GM12873 (cell line): ENCODE measurements around the gene ATP2C2.

Experiments used
- TF ChIP-seq, protein P1 (sequence below): IDR thresholded peaks from 2 replicates; pipeline ENCODE4 v1.5.1; 2012; ENCODE audit warnings: low read depth, mild to moderate bottlenecking, moderate library complexity, low read length, control low read depth; ENCODE audit not compliant: insufficient read depth; ENCODE audit errors: missing control alignments

Gene ATP2C2

DNA sequence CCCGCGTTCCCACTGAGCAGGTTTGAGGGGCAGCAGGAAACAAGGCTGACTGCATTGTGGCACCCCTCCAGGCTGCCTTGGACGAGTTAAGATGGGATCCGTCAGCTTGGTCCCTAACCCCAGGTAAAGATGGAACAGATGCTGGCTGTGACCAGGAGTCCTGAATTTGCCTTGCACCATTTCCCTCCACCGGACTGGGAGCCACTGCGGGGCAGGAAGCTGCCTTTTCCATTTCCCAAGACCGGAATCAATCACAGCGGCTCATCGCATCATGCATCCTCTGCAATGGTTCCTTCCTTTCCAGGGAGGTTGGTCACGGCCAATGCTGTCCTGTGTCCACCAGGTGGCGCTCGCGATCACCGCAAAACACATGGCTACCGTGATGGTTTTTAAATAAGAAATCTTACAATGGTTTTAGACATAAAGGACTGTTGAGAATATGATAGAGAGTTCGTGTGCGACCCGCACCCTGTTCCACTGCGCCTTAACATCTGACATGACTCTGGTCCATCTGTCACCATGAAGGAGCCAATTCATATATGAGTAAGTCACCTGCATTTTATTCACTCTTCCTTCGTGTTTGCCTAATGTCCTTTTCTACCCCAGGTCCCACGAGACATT is 143.0 kb downstream of the ATP2C2 start:
- TF ChIP-seq, protein P1, sequence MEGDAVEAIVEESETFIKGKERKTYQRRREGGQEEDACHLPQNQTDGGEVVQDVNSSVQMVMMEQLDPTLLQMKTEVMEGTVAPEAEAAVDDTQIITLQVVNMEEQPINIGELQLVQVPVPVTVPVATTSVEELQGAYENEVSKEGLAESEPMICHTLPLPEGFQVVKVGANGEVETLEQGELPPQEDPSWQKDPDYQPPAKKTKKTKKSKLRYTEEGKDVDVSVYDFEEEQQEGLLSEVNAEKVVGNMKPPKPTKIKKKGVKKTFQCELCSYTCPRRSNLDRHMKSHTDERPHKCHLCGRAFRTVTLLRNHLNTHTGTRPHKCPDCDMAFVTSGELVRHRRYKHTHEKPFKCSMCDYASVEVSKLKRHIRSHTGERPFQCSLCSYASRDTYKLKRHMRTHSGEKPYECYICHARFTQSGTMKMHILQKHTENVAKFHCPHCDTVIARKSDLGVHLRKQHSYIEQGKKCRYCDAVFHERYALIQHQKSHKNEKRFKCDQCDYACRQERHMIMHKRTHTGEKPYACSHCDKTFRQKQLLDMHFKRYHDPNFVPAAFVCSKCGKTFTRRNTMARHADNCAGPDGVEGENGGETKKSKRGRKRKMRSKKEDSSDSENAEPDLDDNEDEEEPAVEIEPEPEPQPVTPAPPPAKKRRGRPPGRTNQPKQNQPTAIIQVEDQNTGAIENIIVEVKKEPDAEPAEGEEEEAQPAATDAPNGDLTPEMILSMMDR: peak; percentile 91

DNA sequence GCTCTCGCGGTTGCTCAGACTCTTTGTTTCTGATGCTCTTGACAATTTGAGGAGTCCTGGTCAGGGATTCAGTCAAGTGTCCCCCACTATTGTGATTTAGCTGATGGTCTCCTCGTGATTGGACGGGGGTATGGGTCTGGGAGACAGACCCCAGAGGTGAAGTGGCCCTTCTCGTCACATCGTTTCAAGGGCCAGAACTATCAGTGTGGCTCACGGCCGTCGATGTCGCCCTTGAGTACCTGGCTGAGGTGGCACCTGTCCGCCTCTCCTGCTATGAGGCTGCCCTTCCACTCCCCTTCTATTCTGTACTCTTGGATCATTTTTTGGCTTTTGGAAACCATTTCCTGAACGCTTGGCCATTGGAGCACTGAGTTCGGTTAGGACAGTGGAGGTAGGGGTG is 143.5 kb downstream of the ATP2C2 start:
- TF ChIP-seq, protein P1: no peak

DNA sequence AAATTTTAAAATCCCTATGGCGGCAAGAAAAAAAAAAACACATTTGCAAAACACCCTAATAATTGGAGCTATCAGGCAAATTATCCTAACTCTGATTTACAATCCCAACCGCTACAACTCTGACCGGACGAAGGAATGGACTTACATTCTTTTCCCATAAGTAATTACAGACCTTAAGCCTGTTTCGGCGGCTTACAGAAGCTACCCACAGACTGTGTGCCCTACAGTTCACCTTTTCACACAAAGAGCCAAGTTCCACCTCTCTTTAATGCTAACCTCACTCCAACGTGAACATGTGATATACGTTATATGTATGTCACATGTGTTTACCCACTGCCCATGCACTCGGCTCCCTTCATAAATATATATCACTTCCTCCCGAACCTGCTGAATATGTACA is 144.8 kb downstream of the ATP2C2 start:
- TF ChIP-seq, protein P1: no peak

DNA sequence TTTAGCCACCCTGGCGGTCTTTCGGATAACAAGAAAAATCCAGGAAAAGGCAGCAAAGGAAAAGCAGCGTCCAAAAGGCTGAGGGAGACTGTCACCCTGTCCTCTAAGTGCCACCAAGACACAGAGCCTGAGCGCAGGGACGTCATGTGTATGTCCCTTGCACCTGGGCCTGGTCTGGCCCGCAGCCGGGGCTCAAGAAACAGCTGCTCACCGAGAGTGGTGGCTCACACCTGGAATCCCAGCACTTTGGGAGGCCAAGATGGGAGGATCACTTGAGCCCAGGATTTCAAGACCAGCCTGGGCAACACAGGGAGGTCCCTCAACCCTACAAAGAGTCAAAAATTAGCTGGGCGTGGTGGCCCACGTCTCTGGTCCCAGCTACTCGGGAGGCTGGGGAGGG is 145.3 kb downstream of the ATP2C2 start:
- TF ChIP-seq, protein P1: no peak
